Measurements from ENCODE around the gene TMEM26.

TMEM26 gene

GRCh38 chr10:61481597-61481996 is 28.4 kb upstream of the TMEM26 start:
- DNase-seq (ENCODE audit: low read depth): no peak
- no peak overlapping the region for H3K4me3 ChIP-seq (ENCODE audit: control insufficient read depth, low read depth, low read length)
- no peak for TF ChIP-seq CTCF (conservative IDR thresholded peaks at IDR 0.05; ENCODE audit: control insufficient read depth, insufficient read depth, low read depth, low read length)

- no peak for TF ChIP-seq CTCF (conservative IDR thresholded peaks at IDR 0.05; ENCODE audit: control insufficient read depth, insufficient read depth, low read depth, low read length)
- no peak for DNase-seq (ENCODE audit: low read depth)
Measured at GRCh38 chr10:61480208-61480607, 27.0 kb upstream of the TMEM26 start.

GRCh38 chr10:61478621-61479312 is 25.6 kb upstream of the TMEM26 start:
- peak; percentile 14 for DNase-seq (ENCODE audit: low read depth)
- no peak overlapping the region for H3K4me3 ChIP-seq (ENCODE audit: control insufficient read depth, low read depth, low read length)
- no peak for TF ChIP-seq CTCF (conservative IDR thresholded peaks at IDR 0.05; ENCODE audit: control insufficient read depth, insufficient read depth, low read depth, low read length)

More at GRCh38 chr10:61480208-61480607, 27.0 kb upstream of the TMEM26 start:
- H3K4me3 ChIP-seq (ENCODE audit: control insufficient read depth, low read depth, low read length): no peak overlapping the region

GRCh38 chr10:61477451-61477850 is 24.3 kb upstream of the TMEM26 start:
- H3K4me3 ChIP-seq (ENCODE audit: control insufficient read depth, low read depth, low read length): no peak overlapping the region
- TF ChIP-seq CTCF (conservative IDR thresholded peaks at IDR 0.05; ENCODE audit: control insufficient read depth, insufficient read depth, low read depth, low read length): no peak
- no peak for DNase-seq (ENCODE audit: low read depth)

- no peak for TF ChIP-seq CTCF (conservative IDR thresholded peaks at IDR 0.05; ENCODE audit: control insufficient read depth, insufficient read depth, low read depth, low read length)
- no peak overlapping the region for H3K4me3 ChIP-seq (ENCODE audit: control insufficient read depth, low read depth, low read length)
- no peak for DNase-seq (ENCODE audit: low read depth)
Measured at GRCh38 chr10:61476529-61476928, 23.3 kb upstream of the TMEM26 start.

- no peak for TF ChIP-seq CTCF (conservative IDR thresholded peaks at IDR 0.05; ENCODE audit: control insufficient read depth, insufficient read depth, low read depth, low read length)
- peak; percentile 61 for DNase-seq (ENCODE audit: low read depth)
- no peak overlapping the region for H3K4me3 ChIP-seq (ENCODE audit: control insufficient read depth, low read depth, low read length)
Measured at GRCh38 chr10:61475449-61475873, 22.3 kb upstream of the TMEM26 start.

All from fibroblast of mammary gland (primary cell).